HL-60 (cell line): Measurements from ENCODE around the gene GAS1.

Experiments used
- GABPA ChIP-seq: IDR thresholded peaks from 2 replicates; pipeline ENCODE4 v1.6.1; 2012; ENCODE audit warnings: low read depth
- POLR2AphosphoS5 ChIP-seq: IDR thresholded peaks from 2 replicates; pipeline ENCODE4 v1.6.1; 2012; ENCODE audit warnings: low read depth
- TF ChIP-seq, protein P1 (sequence below): IDR thresholded peaks from one replicate; pipeline ENCODE4 v1.5.1; 2011; ENCODE audit warnings: low read length, control low read depth, inconsistent platforms; ENCODE audit not compliant: insufficient read depth
- TF ChIP-seq, protein P2 (sequence below): IDR thresholded peaks from 2 replicates; pipeline ENCODE4 v1.6.1; 2012; ENCODE audit warnings: low read depth; ENCODE audit not compliant: insufficient replicate concordance

DNA sequence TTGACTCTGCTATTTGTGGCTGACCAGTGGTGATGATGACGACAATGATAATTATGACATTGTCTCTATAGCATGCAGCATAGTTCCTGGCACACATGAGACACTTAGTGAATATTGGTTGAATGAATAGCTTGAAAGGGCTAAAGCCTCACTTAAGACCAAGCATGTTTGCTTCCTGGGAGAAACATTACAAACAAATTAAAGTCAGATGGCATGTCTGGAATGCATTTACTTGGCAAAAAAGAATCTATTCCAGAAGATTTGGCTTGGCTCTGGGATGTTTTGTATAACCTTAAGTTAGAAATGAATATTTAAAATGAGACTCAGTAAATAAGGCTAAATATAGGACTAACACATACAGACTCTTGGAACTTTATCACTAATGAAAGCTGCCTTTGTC is 21.6 kb downstream of the GAS1 start:
- TF ChIP-seq, protein P1, sequence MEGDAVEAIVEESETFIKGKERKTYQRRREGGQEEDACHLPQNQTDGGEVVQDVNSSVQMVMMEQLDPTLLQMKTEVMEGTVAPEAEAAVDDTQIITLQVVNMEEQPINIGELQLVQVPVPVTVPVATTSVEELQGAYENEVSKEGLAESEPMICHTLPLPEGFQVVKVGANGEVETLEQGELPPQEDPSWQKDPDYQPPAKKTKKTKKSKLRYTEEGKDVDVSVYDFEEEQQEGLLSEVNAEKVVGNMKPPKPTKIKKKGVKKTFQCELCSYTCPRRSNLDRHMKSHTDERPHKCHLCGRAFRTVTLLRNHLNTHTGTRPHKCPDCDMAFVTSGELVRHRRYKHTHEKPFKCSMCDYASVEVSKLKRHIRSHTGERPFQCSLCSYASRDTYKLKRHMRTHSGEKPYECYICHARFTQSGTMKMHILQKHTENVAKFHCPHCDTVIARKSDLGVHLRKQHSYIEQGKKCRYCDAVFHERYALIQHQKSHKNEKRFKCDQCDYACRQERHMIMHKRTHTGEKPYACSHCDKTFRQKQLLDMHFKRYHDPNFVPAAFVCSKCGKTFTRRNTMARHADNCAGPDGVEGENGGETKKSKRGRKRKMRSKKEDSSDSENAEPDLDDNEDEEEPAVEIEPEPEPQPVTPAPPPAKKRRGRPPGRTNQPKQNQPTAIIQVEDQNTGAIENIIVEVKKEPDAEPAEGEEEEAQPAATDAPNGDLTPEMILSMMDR: no peak
- TF ChIP-seq POLR2AphosphoS5 (no peak), GABPA (no peak)
- TF ChIP-seq, protein P2, sequence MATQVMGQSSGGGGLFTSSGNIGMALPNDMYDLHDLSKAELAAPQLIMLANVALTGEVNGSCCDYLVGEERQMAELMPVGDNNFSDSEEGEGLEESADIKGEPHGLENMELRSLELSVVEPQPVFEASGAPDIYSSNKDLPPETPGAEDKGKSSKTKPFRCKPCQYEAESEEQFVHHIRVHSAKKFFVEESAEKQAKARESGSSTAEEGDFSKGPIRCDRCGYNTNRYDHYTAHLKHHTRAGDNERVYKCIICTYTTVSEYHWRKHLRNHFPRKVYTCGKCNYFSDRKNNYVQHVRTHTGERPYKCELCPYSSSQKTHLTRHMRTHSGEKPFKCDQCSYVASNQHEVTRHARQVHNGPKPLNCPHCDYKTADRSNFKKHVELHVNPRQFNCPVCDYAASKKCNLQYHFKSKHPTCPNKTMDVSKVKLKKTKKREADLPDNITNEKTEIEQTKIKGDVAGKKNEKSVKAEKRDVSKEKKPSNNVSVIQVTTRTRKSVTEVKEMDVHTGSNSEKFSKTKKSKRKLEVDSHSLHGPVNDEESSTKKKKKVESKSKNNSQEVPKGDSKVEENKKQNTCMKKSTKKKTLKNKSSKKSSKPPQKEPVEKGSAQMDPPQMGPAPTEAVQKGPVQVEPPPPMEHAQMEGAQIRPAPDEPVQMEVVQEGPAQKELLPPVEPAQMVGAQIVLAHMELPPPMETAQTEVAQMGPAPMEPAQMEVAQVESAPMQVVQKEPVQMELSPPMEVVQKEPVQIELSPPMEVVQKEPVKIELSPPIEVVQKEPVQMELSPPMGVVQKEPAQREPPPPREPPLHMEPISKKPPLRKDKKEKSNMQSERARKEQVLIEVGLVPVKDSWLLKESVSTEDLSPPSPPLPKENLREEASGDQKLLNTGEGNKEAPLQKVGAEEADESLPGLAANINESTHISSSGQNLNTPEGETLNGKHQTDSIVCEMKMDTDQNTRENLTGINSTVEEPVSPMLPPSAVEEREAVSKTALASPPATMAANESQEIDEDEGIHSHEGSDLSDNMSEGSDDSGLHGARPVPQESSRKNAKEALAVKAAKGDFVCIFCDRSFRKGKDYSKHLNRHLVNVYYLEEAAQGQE: no peak
